ENCODE results near the gene EVA1C.
"Not testable (repeated sequence)": the region's sequence is repeated elsewhere in the genome, so short reads cannot be mapped to it uniquely, and the experiment has no call there.

Gene EVA1C

GRCh38 chr21:32424674-32425073, 12.2 kb downstream of the EVA1C start:
- no peak for DNase-seq (ENCODE audit: low read depth)

GRCh38 chr21:32425628-32426027, 13.1 kb downstream of the EVA1C start:
- DNase-seq (ENCODE audit: low read depth), result no peak

- no peak for DNase-seq (ENCODE audit: low read depth)
These were observed 13.6 kb downstream of the EVA1C start for GRCh38 chr21:32426066-32426465.

GRCh38 chr21:32426592-32427051, 14.1 kb downstream of the EVA1C start:
- no peak for DNase-seq (ENCODE audit: low read depth)

GRCh38 chr21:32427958-32428623, 15.6 kb downstream of the EVA1C start:
- no peak for DNase-seq (ENCODE audit: low read depth)

- DNase-seq (ENCODE audit: low read depth), result not testable (repeated sequence)
These were observed 20.6 kb downstream of the EVA1C start for GRCh38 chr21:32432982-32433660.

GRCh38 chr21:32437729-32438128, 25.2 kb downstream of the EVA1C start:
- no peak for DNase-seq (ENCODE audit: low read depth)

GRCh38 chr21:32442566-32443318, 30.2 kb downstream of the EVA1C start:
- no peak for DNase-seq (ENCODE audit: low read depth)

GRCh38 chr21:32445101-32445500, 32.6 kb downstream of the EVA1C start:
- DNase-seq (ENCODE audit: low read depth), result no peak

GRCh38 chr21:32446440-32446839, 33.9 kb downstream of the EVA1C start:
- DNase-seq (ENCODE audit: low read depth), result not testable (repeated sequence)

- DNase-seq (ENCODE audit: low read depth), result no peak
These were observed 34.7 kb downstream of the EVA1C start for GRCh38 chr21:32447224-32447623.

GRCh38 chr21:32448803-32449594, 36.5 kb downstream of the EVA1C start:
- DNase-seq (ENCODE audit: low read depth), result no peak

GRCh38 chr21:32450881-32451701, 38.6 kb downstream of the EVA1C start:
- not testable (repeated sequence) for DNase-seq (ENCODE audit: low read depth)

- not testable (repeated sequence) for DNase-seq (ENCODE audit: low read depth)
These were observed 39.7 kb downstream of the EVA1C start for GRCh38 chr21:32452191-32452590.

- DNase-seq (ENCODE audit: low read depth), result no peak
These were observed 40.1 kb downstream of the EVA1C start for GRCh38 chr21:32452641-32453040.

GRCh38 chr21:32455548-32455947, 43.0 kb downstream of the EVA1C start:
- no peak for DNase-seq (ENCODE audit: low read depth)

- no peak for DNase-seq (ENCODE audit: low read depth)
These were observed 44.0 kb downstream of the EVA1C start for GRCh38 chr21:32456497-32456918.

- no peak for DNase-seq (ENCODE audit: low read depth)
These were observed 44.9 kb downstream of the EVA1C start for GRCh38 chr21:32457360-32457840.

GRCh38 chr21:32457962-32458361, 45.5 kb downstream of the EVA1C start:
- DNase-seq (ENCODE audit: low read depth), result no peak

- no peak for DNase-seq (ENCODE audit: low read depth)
These were observed 47.5 kb downstream of the EVA1C start for GRCh38 chr21:32459972-32460371.

- no peak for DNase-seq (ENCODE audit: low read depth)
These were observed 49.0 kb downstream of the EVA1C start for GRCh38 chr21:32461503-32461902.

Measured in stimulated activated CD8-positive, alpha-beta memory T cell treated with anti-CD3 and anti-CD28 coated beads, Interleukin-12 subunit alpha, Interleukin-12 subunit beta, amount 100 ng/mL, for 1 hour (primary cell).